ENCODE data around the gene FGD3.

FGD3 gene

GRCh38 chr9:92971121-92971520 lies 23.8 kb downstream of the FGD3 start:
- TF ChIP-seq CTCF (IDR thresholded peaks at IDR 0.05; ENCODE audit: control insufficient read depth, extremely low read depth, insufficient read depth): no peak
- no peak overlapping the region for H3K4me3 ChIP-seq (ENCODE audit: low read depth, low read length)
- DNase-seq (ENCODE audit: low read depth): no peak

GRCh38 chr9:92971776-92972175 lies 24.5 kb downstream of the FGD3 start:
- no peak overlapping the region for H3K4me3 ChIP-seq (ENCODE audit: low read depth, low read length)
- TF ChIP-seq CTCF (IDR thresholded peaks at IDR 0.05; ENCODE audit: control insufficient read depth, extremely low read depth, insufficient read depth): no peak
- DNase-seq (ENCODE audit: low read depth): no peak

- H3K4me3 ChIP-seq (ENCODE audit: low read depth, low read length): no peak overlapping the region
- no peak for TF ChIP-seq CTCF (IDR thresholded peaks at IDR 0.05; ENCODE audit: control insufficient read depth, extremely low read depth, insufficient read depth)
- DNase-seq (ENCODE audit: low read depth): no peak
These were observed 26.4 kb downstream of the FGD3 start for GRCh38 chr9:92973700-92974099.

GRCh38 chr9:92974161-92974661 lies 26.9 kb downstream of the FGD3 start:
- DNase-seq (ENCODE audit: low read depth): no peak
- no peak for TF ChIP-seq CTCF (IDR thresholded peaks at IDR 0.05; ENCODE audit: control insufficient read depth, extremely low read depth, insufficient read depth)
- H3K4me3 ChIP-seq (ENCODE audit: low read depth, low read length): no peak overlapping the region

GRCh38 chr9:92974761-92975755 lies 27.7 kb downstream of the FGD3 start:
- no peak for TF ChIP-seq CTCF (IDR thresholded peaks at IDR 0.05; ENCODE audit: control insufficient read depth, extremely low read depth, insufficient read depth)
- no peak overlapping the region for H3K4me3 ChIP-seq (ENCODE audit: low read depth, low read length)

GRCh38 chr9:92976431-92976830 lies 29.1 kb downstream of the FGD3 start:
- no peak for TF ChIP-seq CTCF (IDR thresholded peaks at IDR 0.05; ENCODE audit: control insufficient read depth, extremely low read depth, insufficient read depth)
- DNase-seq (ENCODE audit: low read depth): no peak
- H3K4me3 ChIP-seq (ENCODE audit: low read depth, low read length): no peak overlapping the region

More at GRCh38 chr9:92974761-92975755, 27.7 kb downstream of the FGD3 start:
- DNase-seq (ENCODE audit: low read depth): no peak

Measured in LNCaP clone FGC (cell line).